T47D (cell line): ENCODE results near the gene FEZF2.

Experiments used
- DNase-seq, 2 experiments: peaks; one replicate each; pipeline versions ENCODE4 v3.0.0 to v3.0.0-alpha.2; 2011 to 2012; ENCODE audit warnings: low read depth in 1 of 2, low spot score in 1 of 2
- JUND ChIP-seq: IDR thresholded peaks from 2 replicates; pipeline ENCODE4 v1.6.1; 2012; ENCODE audit warnings: low read depth
- in situ Hi-C: cut with HindIII; loops from 2 replicates; pipeline ENCODE4 v1.10.0; 2016; ENCODE audit warnings: low sequenced_read_pairs, low pct_unique_long_range_greater_than_20kb

FEZF2 gene

DNA sequence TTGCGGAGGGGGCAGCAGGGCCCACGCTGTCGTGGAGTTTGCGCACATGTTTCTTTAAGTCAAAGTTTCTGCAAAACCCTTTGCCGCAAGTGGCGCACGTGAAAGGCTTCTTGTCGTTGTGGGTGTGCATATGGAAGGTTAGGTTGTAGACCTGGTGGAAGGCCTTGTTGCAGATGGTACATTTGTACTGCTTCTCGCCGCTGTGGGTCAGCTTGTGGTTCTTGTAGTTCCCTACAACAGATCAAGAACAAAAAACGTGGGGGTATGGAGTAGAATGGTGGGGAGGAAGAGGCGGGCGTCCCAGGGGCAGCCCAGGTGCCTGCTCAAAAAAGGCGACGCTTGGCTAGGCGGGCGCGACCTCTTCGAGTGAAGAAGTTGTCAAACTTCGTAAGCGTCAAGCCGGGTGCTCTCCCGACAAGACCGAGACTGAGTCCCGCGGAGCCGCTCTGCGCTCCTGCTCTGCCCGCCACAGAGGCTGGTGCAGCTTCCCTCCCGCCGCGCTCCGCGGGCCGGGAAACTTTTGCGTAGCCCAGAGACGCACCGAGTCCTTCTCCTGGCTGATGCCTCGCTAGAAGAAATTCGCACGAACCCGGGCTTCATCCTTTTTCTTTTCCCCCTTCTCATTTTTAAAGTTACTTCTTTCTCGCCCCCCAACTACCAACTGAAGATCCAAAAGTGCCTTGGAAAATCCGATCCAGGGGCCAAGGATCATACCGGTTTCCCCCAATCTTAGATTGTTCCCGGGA lies 3.1 kb downstream of the FEZF2 start:
- no peak for DNase-seq
- TF ChIP-seq JUND = no peak
- in situ Hi-C loops = no loop called here

- no peak for TF ChIP-seq JUND
- in situ Hi-C loops = no loop called here
- no peak for DNase-seq
These were observed 3.9 kb downstream of the FEZF2 start for GRCh38 chr3:62369476-62369743.

- DNase-seq = no peak
- TF ChIP-seq JUND = no peak
- in situ Hi-C loops = no loop called here
These were observed 4.5 kb downstream of the FEZF2 start for GRCh38 chr3:62368705-62369475.

GRCh38 chr3:62368290-62368704 lies 5.1 kb downstream of the FEZF2 start:
- DNase-seq = no peak
- no peak for TF ChIP-seq JUND
- in situ Hi-C loops = no loop called here

DNA sequence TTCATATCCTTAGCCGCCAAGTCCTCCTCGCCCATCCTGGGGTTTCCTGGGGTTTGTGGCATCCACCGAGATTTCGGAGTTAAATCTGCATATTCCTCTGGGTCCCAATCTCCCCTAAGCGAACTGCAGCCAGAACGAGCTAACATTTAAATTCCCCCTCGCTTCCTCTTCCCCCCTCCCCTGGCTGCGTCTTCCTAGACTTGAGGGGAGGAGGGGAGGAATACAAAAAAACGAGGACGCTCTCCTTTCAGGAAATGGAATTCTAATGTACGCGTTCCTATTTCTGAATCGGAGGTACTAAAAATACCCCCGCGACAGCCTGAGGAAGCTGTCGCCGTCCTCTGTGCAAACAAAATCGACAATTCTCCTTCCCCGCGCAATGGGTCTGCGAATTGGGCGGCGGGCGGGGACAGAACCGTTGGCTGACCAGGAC lies 5.6 kb downstream of the FEZF2 start:
- no peak for DNase-seq
- in situ Hi-C loops = no loop called here
- TF ChIP-seq JUND = no peak

GRCh38 chr3:62366126-62366484 lies 7.2 kb downstream of the FEZF2 start:
- no peak for TF ChIP-seq JUND
- in situ Hi-C loops = no loop called here
- DNase-seq = no peak

GRCh38 chr3:62365391-62366125 lies 7.8 kb downstream of the FEZF2 start:
- no peak for DNase-seq
- in situ Hi-C loops = no loop called here
- no peak for TF ChIP-seq JUND

DNA sequence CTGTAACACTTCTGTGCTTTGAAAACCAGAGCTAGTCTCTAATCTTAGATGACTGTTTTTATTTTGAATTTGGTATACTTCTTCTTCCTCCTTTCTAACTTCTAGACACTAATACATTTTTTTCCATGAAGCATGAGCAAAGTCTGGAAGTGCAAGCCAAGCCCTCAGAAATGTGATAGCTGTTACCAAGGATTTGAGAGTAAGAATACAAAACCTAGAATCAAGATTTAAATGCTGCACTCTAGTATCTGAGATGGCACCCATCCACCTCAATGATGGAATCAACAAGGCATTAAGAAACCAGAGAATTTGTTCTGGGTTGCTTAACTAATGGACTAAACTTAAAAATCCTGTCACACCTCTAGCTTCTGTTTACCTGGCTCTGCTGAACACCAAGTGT lies 9.2 kb downstream of the FEZF2 start:
- no peak for TF ChIP-seq JUND
- DNase-seq = no peak
- in situ Hi-C loops = no loop called here

DNA sequence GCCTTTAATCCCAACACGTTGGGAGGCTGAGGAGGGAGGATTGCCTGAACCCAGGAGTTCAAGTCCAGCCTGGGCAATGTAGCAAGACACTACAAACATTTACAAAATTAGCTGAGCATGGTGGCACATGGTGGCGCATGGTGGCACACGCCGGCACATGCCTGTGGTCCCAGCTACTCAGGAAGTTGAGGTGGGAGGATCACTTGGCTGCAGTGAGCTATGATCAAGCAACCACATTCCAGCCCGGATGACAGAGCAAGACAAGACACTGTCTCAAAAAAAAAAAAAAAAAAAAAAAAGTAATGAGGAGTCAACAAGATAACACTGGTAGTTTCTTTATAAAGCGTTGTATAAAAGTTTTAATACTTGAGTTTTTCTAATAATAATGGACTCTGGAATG lies 10.1 kb downstream of the FEZF2 start:
- in situ Hi-C loops = no loop called here
- no peak for TF ChIP-seq JUND
- no peak for DNase-seq

DNA sequence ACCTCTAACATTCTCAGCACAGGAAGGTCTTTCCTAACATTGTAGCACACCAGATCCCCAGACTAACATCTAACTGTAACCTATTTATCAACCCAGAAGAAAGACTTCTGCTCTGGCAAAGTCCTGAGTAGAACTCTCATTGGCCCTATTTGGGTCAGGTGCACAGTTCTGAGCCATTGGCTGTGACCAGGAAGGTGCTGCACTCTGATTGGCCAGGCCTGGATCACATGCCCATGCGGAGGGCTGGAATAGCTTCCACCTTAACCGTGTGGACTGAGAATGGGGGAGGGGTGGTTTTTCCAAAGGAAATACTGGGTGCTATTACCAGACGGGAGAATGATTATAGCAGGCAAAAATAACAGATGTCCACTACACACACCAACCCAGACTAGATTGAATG lies 11.5 kb downstream of the FEZF2 start:
- in situ Hi-C loops = no loop called here
- no peak for TF ChIP-seq JUND
- DNase-seq = no peak

GRCh38 chr3:62361261-62361660 lies 12.1 kb downstream of the FEZF2 start:
- DNase-seq = no peak
- no peak for TF ChIP-seq JUND
- in situ Hi-C loops = no loop called here

GRCh38 chr3:62359531-62359930 lies 13.8 kb downstream of the FEZF2 start:
- no peak for DNase-seq

GRCh38 chr3:62356356-62356755 lies 17.0 kb downstream of the FEZF2 start:
- no peak for DNase-seq
- no peak for TF ChIP-seq JUND
- in situ Hi-C loops = no loop called here

More at GRCh38 chr3:62359531-62359930, 13.8 kb downstream of the FEZF2 start:
- no peak for TF ChIP-seq JUND
- in situ Hi-C loops = no loop called here
